Activated CD8-positive, alpha-beta T cell treated with anti-CD3 and anti-CD28 coated beads, Interleukin-2, amount 10 ng/mL, durations not matched to agents 7 days and 5 days (primary cell): ENCODE measurements around the gene FBXO45. TPM values are rescaled to one million over a fixed set of nuclear protein-coding genes. Genes with fewer than 3 reads are reported as not detected.
"Not testable (repeated sequence)": the region's sequence is repeated elsewhere in the genome, so short reads cannot be mapped to it uniquely, and the experiment has no call there.

ENCODE experiments used
- ATAC-seq: fragments of 150-1000 bp; cut with Tn5 transposase; one replicate; pipeline ENCODE4 v1.10.0; 2021; ENCODE audit warnings: moderate library complexity
- CTCF ChIA-PET: fragments of 350-600 bp; sonication (Branson Sonifier 250); formaldehyde crosslinking; loops from one replicate; lab custom pipeline; 2021; ENCODE audit warnings: antibody characterized with exemption; lab: Charles Lee
- POLR2A ChIA-PET: fragments of 350-600 bp; sonication (Branson Sonifier 250); formaldehyde crosslinking; loops from one replicate; lab custom pipeline; 2021; ENCODE audit warnings: antibody characterized with exemption; lab: Charles Lee
- DNase-seq: peaks from one replicate; pipeline ENCODE4 v3.0.0-alpha.2; 2020
- H3K27ac Mint-ChIP-seq: one replicate; pipeline ENCODE4 v1.8.0; 2021; ENCODE audit warnings: mild to moderate bottlenecking, mixed read lengths
- H3K27me3 Mint-ChIP-seq: one replicate; pipeline ENCODE4 v1.8.0; 2021; ENCODE audit warnings: low read depth, mixed read lengths
- H3K36me3 Mint-ChIP-seq: one replicate; pipeline ENCODE4 v1.8.0; 2021; ENCODE audit warnings: low read depth, mixed read lengths
- H3K4me1 Mint-ChIP-seq: one replicate; pipeline ENCODE4 v1.8.0; 2021; ENCODE audit warnings: low read depth, mixed read lengths
- H3K4me3 Mint-ChIP-seq: one replicate; pipeline ENCODE4 v1.8.0; 2021; ENCODE audit warnings: mild to moderate bottlenecking, mixed read lengths
- H3K9me3 Mint-ChIP-seq: one replicate; pipeline ENCODE4 v1.8.0; 2022; ENCODE audit warnings: mixed read lengths; ENCODE audit not compliant: insufficient read depth
- total RNA-seq, 2 experiments: library from RNA; stranded (reverse); gene quantifications; one replicate each; pipeline ENCODE4 v1.2.3, GENCODE V29; 2021

The FBXO45 gene
- total RNA-seq: 10 to 100 TPM; 16.1 to 17.7 TPM

- CTCF ChIA-PET: interaction anchor here (1.0 to 3.3 kb wide), 7 partner anchors 13 to 401 kb away, joined by 3 to 22 read pairs (median 6); partner anchors contain the start of gene NCBP2
- Mint-ChIP-seq H3K36me3 (peaks cover 22% of the 10 kb centered on the region), H3K4me1 (peaks cover 52% of the 10 kb centered on the region), H3K4me3 (peak within 1 kb of the TSS; percentile 96), H3K9me3 (no peaks in the 10 kb centered on the region), H3K27ac (peak within 1 kb of the TSS; percentile 97), H3K27me3 (no peaks in the 10 kb centered on the region)
- DNase-seq (peak; percentile 96), ATAC-seq (peak; percentile 96)
- POLR2A ChIA-PET: interaction anchor here (0.6 to 2.0 kb wide), 23 partner anchors 10 to 376 kb away, joined by 3 to 12 read pairs (median 4); partner anchors contain the start of genes CEP19, NCBP2, PAK2 and PIGX
Measured at GRCh38 chr3:196568246-196569002, at the start of gene FBXO45, which contains the start of gene WDR53. Gene FBXO45 (plus strand): TSS chr3:196568660. CDS start chr3:196568985, 325 bp downstream. Gene WDR53 (minus strand): TSS chr3:196568554. CDS start chr3:196561475, 7,079 bp downstream.

- Mint-ChIP-seq H3K36me3 (peaks cover 17% of the 10 kb centered on the region), H3K9me3 (peaks cover 38% of the 10 kb centered on the region), H3K27ac (no peak overlapping the region), H3K27me3 (peaks cover 2% of the 10 kb centered on the region), H3K4me3 (no peak overlapping the region), H3K4me1 (no peaks in the 10 kb centered on the region)
- ATAC-seq: peak; percentile 55
- POLR2A ChIA-PET: interaction anchor here (1.0 kb wide), 1 partner anchor 17 kb away, joined by 5 read pairs; no protein-coding TSS in a partner anchor
- CTCF ChIA-PET: interaction anchor here (0.6 to 2.3 kb wide), 4 partner anchors 10 to 445 kb away, joined by 3 to 13 read pairs (median 4); no protein-coding TSS in a partner anchor
- DNase-seq: peak; percentile 75
Measured at GRCh38 chr3:196518966-196519717, 49.3 kb upstream of the FBXO45 start.

- no peak overlapping the region for H3K27ac Mint-ChIP-seq
- H3K4me3 Mint-ChIP-seq: no peak overlapping the region
- H3K36me3 Mint-ChIP-seq: peaks cover 17% of the 10 kb centered on the region
- no peak for ATAC-seq
- H3K27me3 Mint-ChIP-seq: peaks cover 2% of the 10 kb centered on the region
- H3K9me3 Mint-ChIP-seq: peaks cover 38% of the 10 kb centered on the region
- DNase-seq: peak; percentile 34
- POLR2A ChIA-PET: interaction anchor here (1.0 kb wide), 1 partner anchor 17 kb away, joined by 5 read pairs; no protein-coding TSS in a partner anchor
- no peaks in the 10 kb centered on the region for H3K4me1 Mint-ChIP-seq
- CTCF ChIA-PET: interaction anchor here (0.6 to 2.3 kb wide), 4 partner anchors 9 to 446 kb away, joined by 3 to 13 read pairs (median 4); no protein-coding TSS in a partner anchor
Measured at GRCh38 chr3:196519718-196520082, 48.8 kb upstream of the FBXO45 start.

- H3K27me3 Mint-ChIP-seq: not testable (repeated sequence)
Measured at GRCh38 chr3:196521291-196521690, 47.2 kb upstream of the FBXO45 start.

GRCh38 chr3:196523841-196524240, 44.6 kb upstream of the FBXO45 start:
- CTCF ChIA-PET: interaction anchor here (1.1 to 3.9 kb wide), 10 partner anchors 8 to 153 kb away, joined by 3 to 12 read pairs (median 4); no protein-coding TSS in a partner anchor
- H3K4me3 Mint-ChIP-seq: no peak overlapping the region
- peaks cover 6% of the 10 kb centered on the region for H3K27me3 Mint-ChIP-seq
- H3K4me1 Mint-ChIP-seq: peaks cover 7% of the 10 kb centered on the region
- POLR2A ChIA-PET: no interaction called here
- H3K9me3 Mint-ChIP-seq: peaks cover 30% of the 10 kb centered on the region
- ATAC-seq (no peak), DNase-seq (no peak)
- peaks cover 17% of the 10 kb centered on the region for H3K36me3 Mint-ChIP-seq
- no peak overlapping the region for H3K27ac Mint-ChIP-seq

More at GRCh38 chr3:196521291-196521690, 47.2 kb upstream of the FBXO45 start:
- H3K36me3 Mint-ChIP-seq: peaks cover 17% of the 10 kb centered on the region
- CTCF ChIA-PET: interaction anchor here (0.7 to 2.0 kb wide), 8 partner anchors 8 to 365 kb away, joined by 3 to 6 read pairs (median 3); no protein-coding TSS in a partner anchor
- ATAC-seq, H3K27ac Mint-ChIP-seq, POLR2A ChIA-PET, H3K4me3 Mint-ChIP-seq, DNase-seq, H3K4me1 Mint-ChIP-seq: not testable (repeated sequence)
- peaks cover 37% of the 10 kb centered on the region for H3K9me3 Mint-ChIP-seq

GRCh38 chr3:196524527-196524926, 43.9 kb upstream of the FBXO45 start:
- DNase-seq (no peak), ATAC-seq (no peak)
- peaks cover 24% of the 10 kb centered on the region for H3K9me3 Mint-ChIP-seq
- POLR2A ChIA-PET: no interaction called here
- H3K36me3 Mint-ChIP-seq: peaks cover 14% of the 10 kb centered on the region
- H3K4me1 Mint-ChIP-seq: peaks cover 11% of the 10 kb centered on the region
- CTCF ChIA-PET: interaction anchor here (1.1 to 3.9 kb wide), 7 partner anchors 10 to 85 kb away, joined by 3 to 12 read pairs (median 4); no protein-coding TSS in a partner anchor
- H3K4me3 Mint-ChIP-seq: no peak overlapping the region
- H3K27me3 Mint-ChIP-seq: peaks cover 6% of the 10 kb centered on the region
- H3K27ac Mint-ChIP-seq: no peak overlapping the region

GRCh38 chr3:196525141-196525540, 43.3 kb upstream of the FBXO45 start:
- no peak overlapping the region for H3K4me3 Mint-ChIP-seq
- peaks cover 17% of the 10 kb centered on the region for H3K9me3 Mint-ChIP-seq
- ATAC-seq: no peak
- CTCF ChIA-PET: interaction anchor here (1.1 to 3.9 kb wide), 4 partner anchors 10 to 79 kb away, joined by 3 to 12 read pairs (median 5); no protein-coding TSS in a partner anchor
- H3K36me3 Mint-ChIP-seq: peaks cover 10% of the 10 kb centered on the region
- POLR2A ChIA-PET: no interaction called here
- H3K27me3 Mint-ChIP-seq: peaks cover 6% of the 10 kb centered on the region
- no peak overlapping the region for H3K27ac Mint-ChIP-seq
- H3K4me1 Mint-ChIP-seq: peaks cover 11% of the 10 kb centered on the region
- no peak for DNase-seq

- Mint-ChIP-seq H3K36me3 (no peaks in the 10 kb centered on the region), H3K27ac (peak overlapping the region; percentile 25), H3K27me3 (peaks cover 13% of the 10 kb centered on the region), H3K4me3 (peak overlapping the region; percentile 62), H3K9me3 (peaks cover 3% of the 10 kb centered on the region), H3K4me1 (peaks cover 11% of the 10 kb centered on the region)
- ChIA-PET POLR2A (interaction anchor here (0.9 to 1.2 kb wide), 4 partner anchors 10 to 211 kb away, joined by 3 to 6 read pairs (median 4); partner anchors contain the start of genes DYNLT2B, FBXO45 and WDR53), CTCF (interaction anchor here (0.5 to 3.5 kb wide), 57 partner anchors 8 to 441 kb away, joined by 3 to 22 read pairs (median 4); partner anchors contain the start of genes DYNLT2B, FBXO45, NCBP2 and NRROS)
- ATAC-seq (peak; percentile 100), DNase-seq (peak; percentile 84)
Measured at GRCh38 chr3:196528639-196529233, 39.7 kb upstream of the FBXO45 start.

- ChIA-PET CTCF (interaction anchor here (1.0 to 1.1 kb wide), 2 partner anchors 8 to 12 kb away, joined by 3 read pairs; no protein-coding TSS in a partner anchor), POLR2A (no interaction called here)
- DNase-seq (no peak), ATAC-seq (no peak)
- Mint-ChIP-seq H3K27ac (no peak overlapping the region), H3K27me3 (peaks cover 12% of the 10 kb centered on the region), H3K4me3 (no peak overlapping the region), H3K9me3 (peaks cover 3% of the 10 kb centered on the region), H3K4me1 (peaks cover 11% of the 10 kb centered on the region), H3K36me3 (no peaks in the 10 kb centered on the region)
Measured at GRCh38 chr3:196531418-196531817, 37.0 kb upstream of the FBXO45 start.

GRCh38 chr3:196533260-196533681, 35.2 kb upstream of the FBXO45 start:
- ChIA-PET CTCF (interaction anchor here (1.2 kb wide), 1 partner anchor 11 kb away, joined by 6 read pairs; no protein-coding TSS in a partner anchor), POLR2A (no interaction called here)
- Mint-ChIP-seq H3K4me1 (peaks cover 11% of the 10 kb centered on the region), H3K9me3 (peaks cover 3% of the 10 kb centered on the region), H3K4me3 (no peak overlapping the region), H3K27me3 (peaks cover 12% of the 10 kb centered on the region), H3K36me3 (no peaks in the 10 kb centered on the region), H3K27ac (no peak overlapping the region)
- DNase-seq (no peak), ATAC-seq (no peak)
